Glomerular endothelial cell (primary cell): ENCODE results near the gene PTGDR. TPM values are rescaled to one million over a fixed set of nuclear protein-coding genes. Genes with fewer than 3 reads are reported as not detected.

ENCODE experiments used
- DNase-seq: peaks from one replicate; pipeline ENCODE4 v3.0.0-alpha.2; 2011; ENCODE audit warnings: low read depth, low spot score; ENCODE audit errors: extremely low read depth
- total RNA-seq: library from RNA; depleted of rRNA; stranded (reverse); fragments of >200 nt; gene quantifications from 2 replicates; pipeline ENCODE4 v1.2.3, GENCODE V29; 2015

PTGDR gene
- total RNA-seq, 1 donor from 2014 or later: 1.4 TPM

- no peak for DNase-seq
Observed at GRCh38 chr14:52262600-52262999, 4.9 kb upstream of the PTGDR start.

- DNase-seq: no peak
Observed at GRCh38 chr14:52263190-52263589, 4.3 kb upstream of the PTGDR start.

GRCh38 chr14:52265253-52265652 lies 2.2 kb upstream of the PTGDR start:
- DNase-seq: peak; percentile 65

GRCh38 chr14:52266179-52266578 lies 1.3 kb upstream of the PTGDR start:
- no peak for DNase-seq

GRCh38 chr14:52266782-52267181 lies 716 bp upstream of the PTGDR start:
- no peak for DNase-seq

- DNase-seq: no peak
Observed at GRCh38 chr14:52268279-52269061, 972 bp downstream of the PTGDR start.

- DNase-seq: no peak
Observed at GRCh38 chr14:52269100-52269499, 1.6 kb downstream of the PTGDR start.

GRCh38 chr14:52269982-52270381 lies 2.5 kb downstream of the PTGDR start:
- no peak for DNase-seq

- DNase-seq: no peak
Observed at GRCh38 chr14:52271538-52271937, 4.0 kb downstream of the PTGDR start.

GRCh38 chr14:52272375-52272774 lies 4.9 kb downstream of the PTGDR start:
- DNase-seq: no peak

GRCh38 chr14:52275372-52275771 lies 7.9 kb downstream of the PTGDR start:
- no peak for DNase-seq

GRCh38 chr14:52277552-52277951 lies 10.1 kb downstream of the PTGDR start:
- DNase-seq: no peak

- no peak for DNase-seq
Observed at GRCh38 chr14:52279408-52279807, 11.9 kb downstream of the PTGDR start.

GRCh38 chr14:52283099-52283498 lies 15.6 kb downstream of the PTGDR start:
- DNase-seq: no peak

GRCh38 chr14:52286661-52287649 lies 19.5 kb downstream of the PTGDR start:
- DNase-seq: no peak

GRCh38 chr14:52296378-52296777 lies 28.9 kb downstream of the PTGDR start:
- DNase-seq: no peak

GRCh38 chr14:52298795-52299194 lies 31.3 kb downstream of the PTGDR start:
- no peak for DNase-seq

- peak; percentile 37 for DNase-seq
Observed at GRCh38 chr14:52299692-52300278, 32.3 kb downstream of the PTGDR start.

- no peak for DNase-seq
Observed at GRCh38 chr14:52303236-52303635, 35.7 kb downstream of the PTGDR start.

- no peak for DNase-seq
Observed at GRCh38 chr14:52304248-52304904, 36.9 kb downstream of the PTGDR start.

- DNase-seq: no peak
Observed at GRCh38 chr14:52305014-52305413, 37.5 kb downstream of the PTGDR start.
